Caco-2 (cell line): Measurements from ENCODE around the gene FAM118B. TPM values are rescaled to one million over a fixed set of nuclear protein-coding genes. Genes with fewer than 3 reads are reported as not detected.

Experiments used
- BruUV-seq: library from RNA; stranded (reverse); fragments of 400-500 nt; replicated peaks from 2 replicates; lab custom pipeline; 2021; lab: Mats Ljungman, UMichigan
- CTCF ChIA-PET: fragments of 300-600 bp; sonication (Branson Sonifier 250); formaldehyde crosslinking; loops from one replicate; lab custom pipeline; 2022; ENCODE audit warnings: antibody characterized with exemption; lab: Charles Lee
- POLR2A ChIA-PET: fragments of 300-600 bp; sonication (Branson Sonifier 250); formaldehyde crosslinking; loops from one replicate; lab custom pipeline; 2022; ENCODE audit warnings: antibody characterized with exemption; lab: Charles Lee
- DNase-seq, 2 experiments: peaks; one replicate each; pipeline versions ENCODE4 v3.0.0 to v3.0.0-alpha.2; 2020 to 2022
- H3K27me3 ChIP-seq: replicated peaks from 2 replicates; pipeline ENCODE4 v1.6.0; 2011; ENCODE audit warnings: low read length; ENCODE audit not compliant: control insufficient read depth, insufficient read depth
- H3K36me3 ChIP-seq: 2 replicates; pipeline ENCODE4 v1.5.1; 2011; ENCODE audit warnings: low read length; ENCODE audit not compliant: control insufficient read depth, insufficient read depth
- H3K4me1 ChIP-seq: fragments of 250-450 bp; sonication (Bioruptor Pico); 2 replicates; pipeline ENCODE4 v1.5.1; 2020; ENCODE audit warnings: mild to moderate bottlenecking
- H3K4me3 ChIP-seq: 2 replicates; pipeline ENCODE4 v1.5.1; 2011; ENCODE audit warnings: low read depth, mild to moderate bottlenecking, control low read depth, low read length
- H3K9me3 ChIP-seq: fragments of 250-450 bp; sonication (Bioruptor Pico); 2 replicates; pipeline ENCODE4 v1.5.1; 2020; ENCODE audit warnings: mild to moderate bottlenecking, moderate library complexity
- H3K27ac Mint-ChIP-seq: one replicate; pipeline ENCODE4 v1.8.0; 2022; ENCODE audit warnings: mixed read lengths; ENCODE audit not compliant: unreplicated experiment
- H3K27me3 Mint-ChIP-seq: one replicate; pipeline ENCODE4 v1.8.0; 2022; ENCODE audit warnings: mixed read lengths; ENCODE audit not compliant: insufficient read depth, unreplicated experiment
- H3K36me3 Mint-ChIP-seq: one replicate; pipeline ENCODE4 v1.8.0; 2022; ENCODE audit warnings: mild to moderate bottlenecking, mixed read lengths; ENCODE audit not compliant: insufficient read depth, unreplicated experiment
- H3K4me1 Mint-ChIP-seq: one replicate; pipeline ENCODE4 v1.8.0; 2022; ENCODE audit warnings: low read depth, mixed read lengths; ENCODE audit not compliant: unreplicated experiment
- H3K4me3 Mint-ChIP-seq: one replicate; pipeline ENCODE4 v1.8.0; 2022; ENCODE audit warnings: mild to moderate bottlenecking, moderate library complexity, mixed read lengths; ENCODE audit not compliant: unreplicated experiment
- H3K9me3 Mint-ChIP-seq: one replicate; pipeline ENCODE4 v1.8.0; 2022; ENCODE audit warnings: mixed read lengths; ENCODE audit not compliant: unreplicated experiment
- CTCF ChIP-seq, 2 experiments: fragments of 200-600 bp in 1 of 2; IDR thresholded peaks; 1 replicate in 1 of 2; 2 replicates in 1 of 2; pipeline versions ENCODE4 v1.5.1 to v1.8.0; 2011 to 2022; ENCODE audit warnings: antibody characterized with exemption in 1 of 2, control low read depth in 1 of 2, inconsistent platforms in 1 of 2, low read depth in 1 of 2, low read length in 1 of 2, mild to moderate bottlenecking in 1 of 2, moderate library complexity in 1 of 2; ENCODE audit not compliant: insufficient read depth in 1 of 2, severe bottlenecking in 1 of 2, unreplicated experiment in 1 of 2
- intact Hi-C: fragments of 100-400 bp; cut with micrococcal nuclease; formaldehyde crosslinking; loops from one replicate; pipeline ENCODE4 v1.10.0; 2022; ENCODE audit not compliant: unreplicated experiment
- total RNA-seq: library from RNA; stranded (reverse); gene quantifications from 2 replicates; pipeline ENCODE4 v1.2.3, GENCODE V29; 2022

Gene FAM118B
- total RNA-seq, 1 experiment from 2014 or later = 36.5 TPM

- BruUV-seq = no TSS peak
- intact Hi-C loops = no loop called here
- Mint-ChIP-seq H3K4me3 (no peak overlapping the region), H3K4me1 (no peaks in the 10 kb centered on the region), H3K36me3 (peaks cover 15% of the 10 kb centered on the region), H3K27ac (no peak overlapping the region), H3K27me3 (no peaks in the 10 kb centered on the region), H3K9me3 (no peaks in the 10 kb centered on the region)
- no peaks in the 10 kb centered on the region for H3K9me3 ChIP-seq
- no peak for TF ChIP-seq CTCF (IDR thresholded peaks at IDR 0.05; ENCODE audit: insufficient read depth in 1 of 2, low read depth in 1 of 2, low read length in 1 of 2, severe bottlenecking in 1 of 2, unreplicated experiment in 1 of 2)
- H3K27me3 ChIP-seq = no peaks in the 10 kb centered on the region
- H3K4me3 ChIP-seq = no peak overlapping the region
- H3K4me1 ChIP-seq = 0 out of 2 replicates have a peak, but pooled peaks cover 4% of the 10 kb centered on the region
- H3K36me3 ChIP-seq = peaks cover 8% of the 10 kb centered on the region
- CTCF ChIA-PET = no interaction called here
- POLR2A ChIA-PET = no interaction called here
- DNase-seq = no peak
Measured at GRCh38 chr11:126188332-126189108, 23.1 kb upstream of the FAM118B start.

GRCh38 chr11:126189109-126189929 lies 22.3 kb upstream of the FAM118B start:
- Histone ChIP-seq H3K9me3 (no peaks in the 10 kb centered on the region), H3K36me3 (peaks cover 11% of the 10 kb centered on the region), H3K4me1 (0 out of 2 replicates have a peak, but pooled peaks cover 4% of the 10 kb centered on the region), H3K4me3 (no peak overlapping the region), H3K27me3 (no peaks in the 10 kb centered on the region)
- Mint-ChIP-seq H3K4me3 (no peak overlapping the region), H3K9me3 (no peaks in the 10 kb centered on the region), H3K27me3 (no peaks in the 10 kb centered on the region), H3K36me3 (peaks cover 15% of the 10 kb centered on the region), H3K4me1 (no peaks in the 10 kb centered on the region), H3K27ac (no peak overlapping the region)
- BruUV-seq = no TSS peak
- no peak for TF ChIP-seq CTCF (IDR thresholded peaks at IDR 0.05; ENCODE audit: insufficient read depth in 1 of 2, low read depth in 1 of 2, low read length in 1 of 2, severe bottlenecking in 1 of 2, unreplicated experiment in 1 of 2)
- CTCF ChIA-PET = no interaction called here
- POLR2A ChIA-PET = no interaction called here
- no peak for DNase-seq
- intact Hi-C loops = no loop called here

GRCh38 chr11:126190792-126191191 lies 20.8 kb upstream of the FAM118B start:
- Histone ChIP-seq H3K36me3 (peaks cover 11% of the 10 kb centered on the region), H3K27me3 (no peaks in the 10 kb centered on the region), H3K4me1 (0 out of 2 replicates have a peak, but pooled peaks cover under 1% of the 10 kb centered on the region), H3K4me3 (no peak overlapping the region), H3K9me3 (no peaks in the 10 kb centered on the region)
- no peak for TF ChIP-seq CTCF (IDR thresholded peaks at IDR 0.05; ENCODE audit: insufficient read depth in 1 of 2, low read depth in 1 of 2, low read length in 1 of 2, severe bottlenecking in 1 of 2, unreplicated experiment in 1 of 2)
- ChIA-PET CTCF (interaction anchor here (1.7 kb wide), 1 partner anchor 129 kb away, joined by 4 read pairs; no protein-coding TSS in a partner anchor), POLR2A (no interaction called here)
- Mint-ChIP-seq H3K27ac (no peak overlapping the region), H3K4me3 (no peak overlapping the region), H3K36me3 (peaks cover 17% of the 10 kb centered on the region), H3K27me3 (no peaks in the 10 kb centered on the region), H3K4me1 (no peaks in the 10 kb centered on the region), H3K9me3 (no peaks in the 10 kb centered on the region)
- no TSS peak for BruUV-seq
- intact Hi-C loops = no loop called here
- no peak for DNase-seq
